Neural progenitor cell (in vitro differentiated cells): ENCODE data around the gene MAP3K7CL. TPM values are rescaled to one million over a fixed set of nuclear protein-coding genes. Genes with fewer than 3 reads are reported as not detected.

ENCODE experiments used
- DNase-seq: peaks from one replicate; pipeline ENCODE4 v3.0.0-alpha.2; 2016; ENCODE audit warnings: low spot score
- H2AFZ ChIP-seq: fragments of 200-600 bp; sonication (generic); replicated peaks from 2 replicates; pipeline ENCODE4 v1.6.1; 2016; ENCODE audit warnings: antibody characterized with exemption
- H3F3A ChIP-seq: fragments of 200-600 bp; sonication (generic); 2 replicates; pipeline ENCODE4 v1.6.1; 2016; ENCODE audit warnings: antibody characterized with exemption, low read depth
- H3K27ac ChIP-seq: fragments of 200-600 bp; sonication (generic); 2 replicates; pipeline ENCODE4 v1.5.1; 2016; ENCODE audit warnings: mild to moderate bottlenecking
- H3K27me3 ChIP-seq: fragments of 200-600 bp; sonication (generic); 2 replicates; pipeline ENCODE4 v1.6.1; 2016; ENCODE audit warnings: mild to moderate bottlenecking, moderate library complexity
- H3K36me3 ChIP-seq: fragments of 200-600 bp; sonication (generic); 2 replicates; pipeline ENCODE4 v1.5.1; 2016
- H3K4me1 ChIP-seq: fragments of 200-600 bp; sonication (generic); 2 replicates; pipeline ENCODE4 v1.6.1; 2016; ENCODE audit warnings: mixed run types
- H3K4me2 ChIP-seq: fragments of 200-600 bp; sonication (generic); 2 replicates; pipeline ENCODE4 v1.6.1; 2016
- H3K4me3 ChIP-seq: fragments of 200-600 bp; sonication (generic); 2 replicates; pipeline ENCODE4 v1.5.1; 2016
- H3K79me2 ChIP-seq: fragments of 200-600 bp; sonication (generic); 2 replicates; pipeline ENCODE4 v1.6.1; 2016; ENCODE audit warnings: low read depth
- H3K9ac ChIP-seq: fragments of 200-600 bp; sonication (generic); 2 replicates; pipeline ENCODE4 v1.6.1; 2016
- H3K9me3 ChIP-seq: fragments of 200-600 bp; sonication (generic); 2 replicates; pipeline ENCODE4 v1.5.1; 2016; ENCODE audit warnings: low read depth
- H4K20me1 ChIP-seq: fragments of 200-600 bp; sonication (generic); 2 replicates; pipeline ENCODE4 v1.6.1; 2016; ENCODE audit warnings: low read depth
- H3K27ac Mint-ChIP-seq: 3 replicates; pipeline ENCODE4 v1.8.0; 2021; ENCODE audit warnings: mixed read lengths
- H3K27me3 Mint-ChIP-seq: 2 replicates; pipeline ENCODE4 v1.8.0; 2022; ENCODE audit warnings: low read depth, mild to moderate bottlenecking, inconsistent platforms, moderate library complexity, mixed read lengths; ENCODE audit not compliant: insufficient read depth
- H3K36me3 Mint-ChIP-seq: 3 replicates; pipeline ENCODE4 v1.8.0; 2021; ENCODE audit warnings: mixed read lengths
- H3K4me1 Mint-ChIP-seq: 3 replicates; pipeline ENCODE4 v1.8.0; 2021; ENCODE audit warnings: mixed read lengths
- H3K4me3 Mint-ChIP-seq: 3 replicates; pipeline ENCODE4 v1.8.0; 2021; ENCODE audit warnings: mild to moderate bottlenecking, moderate library complexity, mixed read lengths
- H3K9me3 Mint-ChIP-seq: 3 replicates; pipeline ENCODE4 v1.8.0; 2020; ENCODE audit warnings: mixed read lengths
- CTCF ChIP-seq: fragments of 200-600 bp; sonication (generic); IDR thresholded peaks from 2 replicates; pipeline ENCODE4 v1.5.1; 2017; ENCODE audit warnings: antibody characterized with exemption, mild to moderate bottlenecking
- EZH2 ChIP-seq: fragments of 200-600 bp; sonication (generic); IDR thresholded peaks from 2 replicates; pipeline ENCODE4 v1.6.1; 2017; ENCODE audit warnings: antibody characterized with exemption, mild to moderate bottlenecking, moderate library complexity
- EZH2phosphoT487 ChIP-seq: fragments of 200-600 bp; sonication (generic); IDR thresholded peaks from 2 replicates; pipeline ENCODE4 v1.6.1; 2017; ENCODE audit warnings: antibody characterized with exemption
- total RNA-seq: library from RNA; depleted of rRNA; stranded (reverse); fragments of >200 nt; gene quantifications from 2 replicates; pipeline ENCODE4 v1.2.3, GENCODE V29; 2015; ENCODE audit warnings: low replicate concordance

Gene MAP3K7CL
- total RNA-seq, 1 donor from 2014 or later: not detected

GRCh38 chr21:29133241-29133640, 2.8 kb downstream of the MAP3K7CL start:
- peaks cover 7% of the 10 kb centered on the region for H3K4me1 Mint-ChIP-seq
- Histone ChIP-seq H3K4me1 (no peaks in the 10 kb centered on the region), H3K4me3 (no peak overlapping the region), H3K9ac (no peak overlapping the region), H3K27me3 (no peaks in the 10 kb centered on the region), H3K4me2 (no peak overlapping the region), H3F3A (no peaks in the 10 kb centered on the region), H3K9me3 (no peaks in the 10 kb centered on the region), H3K27ac (no peak overlapping the region), H3K79me2 (no peaks in the 10 kb centered on the region), H2AFZ (no peak overlapping the region), H4K20me1 (no peaks in the 10 kb centered on the region), H3K36me3 (no peaks in the 10 kb centered on the region)
- no peak for DNase-seq
- no peaks in the 10 kb centered on the region for H3K27me3 Mint-ChIP-seq
- no peak overlapping the region for H3K27ac Mint-ChIP-seq
- H3K4me3 Mint-ChIP-seq: no peak overlapping the region
- H3K36me3 Mint-ChIP-seq: no peaks in the 10 kb centered on the region
- H3K9me3 Mint-ChIP-seq: peaks cover 3% of the 10 kb centered on the region
- no peak for TF ChIP-seq CTCF
- no peak for TF ChIP-seq EZH2phosphoT487
- no peak for TF ChIP-seq EZH2

GRCh38 chr21:29133796-29134195, 3.4 kb downstream of the MAP3K7CL start:
- H4K20me1 ChIP-seq: no peaks in the 10 kb centered on the region
- no peaks in the 10 kb centered on the region for H3F3A ChIP-seq
- no peak overlapping the region for H2AFZ ChIP-seq
- no peak overlapping the region for H3K4me2 ChIP-seq
- H3K4me3 ChIP-seq: no peak overlapping the region
- H3K27me3 ChIP-seq: no peaks in the 10 kb centered on the region
- no peaks in the 10 kb centered on the region for H3K79me2 ChIP-seq
- Mint-ChIP-seq H3K36me3 (no peaks in the 10 kb centered on the region), H3K4me3 (no peak overlapping the region), H3K9me3 (peaks cover 3% of the 10 kb centered on the region), H3K27me3 (no peaks in the 10 kb centered on the region), H3K4me1 (peaks cover 7% of the 10 kb centered on the region), H3K27ac (no peak overlapping the region)
- no peak overlapping the region for H3K27ac ChIP-seq
- no peaks in the 10 kb centered on the region for H3K4me1 ChIP-seq
- H3K9ac ChIP-seq: no peak overlapping the region
- no peak for TF ChIP-seq CTCF
- TF ChIP-seq EZH2: no peak
- no peak for TF ChIP-seq EZH2phosphoT487
- no peaks in the 10 kb centered on the region for H3K9me3 ChIP-seq
- peak; percentile 22 for DNase-seq
- no peaks in the 10 kb centered on the region for H3K36me3 ChIP-seq

- Histone ChIP-seq H2AFZ (no peak overlapping the region), H3K4me2 (no peak overlapping the region), H3K27ac (no peak overlapping the region), H3K9ac (no peak overlapping the region), H3K4me3 (no peak overlapping the region), H3K79me2 (no peaks in the 10 kb centered on the region), H3F3A (no peaks in the 10 kb centered on the region), H3K27me3 (no peaks in the 10 kb centered on the region), H3K4me1 (no peaks in the 10 kb centered on the region), H3K9me3 (no peaks in the 10 kb centered on the region), H4K20me1 (no peaks in the 10 kb centered on the region), H3K36me3 (no peaks in the 10 kb centered on the region)
- Mint-ChIP-seq H3K27me3 (no peaks in the 10 kb centered on the region), H3K27ac (no peak overlapping the region), H3K4me1 (peaks cover 7% of the 10 kb centered on the region), H3K9me3 (peaks cover under 1% of the 10 kb centered on the region), H3K4me3 (no peak overlapping the region), H3K36me3 (no peaks in the 10 kb centered on the region)
- TF ChIP-seq CTCF (no peak), EZH2 (no peak), EZH2phosphoT487 (no peak)
- DNase-seq: no peak
Measured at GRCh38 chr21:29135481-29135880, 5.0 kb downstream of the MAP3K7CL start.
